H54 (cell line): ENCODE results near the gene AVPR1B.

Experiments used
- DNase-seq: peaks from one replicate; pipeline ENCODE4 v3.0.0; 2011; ENCODE audit warnings: low spot score, mixed read lengths; ENCODE audit not compliant: insufficient read length
- FAIRE-seq: peaks from 3 replicates; lab custom pipeline; 2011; peaks lifted over from hg19 to GRCh38; lab: Jason Lieb, UNC
- POLR2A ChIP-seq: IDR thresholded peaks from 2 replicates; pipeline ENCODE4 v1.6.1; 2011; ENCODE audit warnings: low read depth, mild to moderate bottlenecking, low read length

Gene AVPR1B

GRCh38 chr1:206117151-206117948 is at the start of gene AVPR1B:
TSS of gene AVPR1B (minus strand) at chr1:206117388. CDS start at chr1:206116890, 498 bp downstream.
- no peak for TF ChIP-seq POLR2A
- DNase-seq (no peak), FAIRE-seq (no peak)

GRCh38 chr1:206145771-206146290 is 28.6 kb upstream of the AVPR1B start:
- FAIRE-seq (no peak), DNase-seq (no peak)
- TF ChIP-seq POLR2A, result no peak

GRCh38 chr1:206144605-206145004 is 27.4 kb upstream of the AVPR1B start:
- FAIRE-seq (no peak), DNase-seq (no peak)
- no peak for TF ChIP-seq POLR2A

- DNase-seq (no peak), FAIRE-seq (no peak)
- TF ChIP-seq POLR2A, result no peak
Measured at GRCh38 chr1:206143537-206144172, 26.5 kb upstream of the AVPR1B start.

- FAIRE-seq, result no peak
- no peak for DNase-seq
- no peak for TF ChIP-seq POLR2A
Measured at GRCh38 chr1:206142770-206143169, 25.6 kb upstream of the AVPR1B start.

GRCh38 chr1:206142011-206142410 is 24.8 kb upstream of the AVPR1B start:
- no peak for TF ChIP-seq POLR2A
- no peak for FAIRE-seq

GRCh38 chr1:206136241-206136640 is 19.1 kb upstream of the AVPR1B start:
- no peak for DNase-seq
- FAIRE-seq, result no peak

More at GRCh38 chr1:206142011-206142410, 24.8 kb upstream of the AVPR1B start:
- DNase-seq, result no peak

GRCh38 chr1:206135248-206135647 is 18.1 kb upstream of the AVPR1B start:
- no peak for TF ChIP-seq POLR2A
- FAIRE-seq (no peak), DNase-seq (no peak)

More at GRCh38 chr1:206136241-206136640, 19.1 kb upstream of the AVPR1B start:
- TF ChIP-seq POLR2A, result no peak

GRCh38 chr1:206133751-206134415 is 16.7 kb upstream of the AVPR1B start:
- no peak for DNase-seq
- no peak for TF ChIP-seq POLR2A
- FAIRE-seq, result no peak

GRCh38 chr1:206131037-206131436 is 13.8 kb upstream of the AVPR1B start:
- TF ChIP-seq POLR2A, result no peak
- DNase-seq, result no peak
- no peak for FAIRE-seq

GRCh38 chr1:206128196-206128595 is 11.0 kb upstream of the AVPR1B start:
- FAIRE-seq (no peak), DNase-seq (no peak)
- no peak for TF ChIP-seq POLR2A

- no peak for FAIRE-seq
- no peak for DNase-seq
- TF ChIP-seq POLR2A, result no peak
Measured at GRCh38 chr1:206127336-206127735, 10.1 kb upstream of the AVPR1B start.

- FAIRE-seq, result no peak
- DNase-seq, result no peak
- no peak for TF ChIP-seq POLR2A
Measured at GRCh38 chr1:206125346-206125745, 8.2 kb upstream of the AVPR1B start.

- no peak for TF ChIP-seq POLR2A
- no peak for DNase-seq
- no peak for FAIRE-seq
Measured at GRCh38 chr1:206122686-206123085, 5.5 kb upstream of the AVPR1B start.
